Measurements from ENCODE around the gene KIF5C.
A peak's percentile ranks its signal among the peaks of the same experiment; 100 is the strongest.
"Not testable (repeated sequence)": the region's sequence is repeated elsewhere in the genome, so short reads cannot be mapped to it uniquely, and the experiment has no call there.

Gene KIF5C

GRCh38 chr2:148874868-148875341 is at the start of gene KIF5C:
Gene KIF5C, plus strand, starts transcription at chr2:148875227. Its CDS starts 391 bp downstream, at chr2:148875618.
- DNase-seq (ENCODE audit: low read depth, low spot score): peak; percentile 78

DNA sequence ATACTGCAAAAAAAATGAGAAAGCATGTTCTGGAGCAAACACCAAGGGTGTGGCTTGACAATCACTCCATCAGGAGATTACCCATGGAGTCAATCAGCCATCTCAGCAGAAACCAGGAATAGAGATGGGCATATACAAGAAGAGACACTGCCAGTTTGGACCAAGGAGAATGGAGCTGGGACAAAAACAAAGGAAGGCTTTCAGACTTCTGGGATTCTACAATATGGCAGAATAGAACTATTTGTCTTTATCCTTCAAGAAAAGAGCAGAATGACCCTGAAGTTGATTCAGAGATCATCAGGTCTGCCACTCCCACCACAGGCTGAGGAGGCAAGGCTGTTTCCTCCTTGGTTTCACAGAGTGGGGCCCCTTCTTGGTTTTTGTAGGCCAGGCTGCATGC is 48.2 kb upstream of the KIF5C start:
- DNase-seq (ENCODE audit: low read depth, low spot score): no peak

DNA sequence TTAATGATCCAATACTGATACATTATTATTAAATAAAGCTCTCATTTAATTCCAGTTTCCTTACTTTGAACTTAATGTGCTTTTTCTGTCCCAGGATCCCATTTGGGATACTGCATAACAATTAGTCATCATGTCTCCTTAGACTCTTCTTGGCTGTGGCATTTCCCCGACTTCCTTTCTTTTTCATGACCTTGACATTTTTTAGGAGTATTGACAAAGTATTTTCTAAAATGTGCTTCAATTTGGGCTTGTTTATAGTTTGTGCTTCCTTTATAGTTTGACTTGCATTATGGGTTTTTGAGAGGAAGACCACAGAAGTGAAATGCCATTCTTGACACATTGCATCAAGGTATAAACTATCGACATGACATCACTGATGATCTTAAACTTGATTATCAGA is 46.1 kb upstream of the KIF5C start:
- DNase-seq (ENCODE audit: low read depth, low spot score): no peak

- DNase-seq (ENCODE audit: low read depth, low spot score): no peak
These were observed 45.4 kb upstream of the KIF5C start for GRCh38 chr2:148829618-148830017.

- no peak for DNase-seq (ENCODE audit: low read depth, low spot score)
These were observed 42.4 kb upstream of the KIF5C start for GRCh38 chr2:148832637-148833036.

DNA sequence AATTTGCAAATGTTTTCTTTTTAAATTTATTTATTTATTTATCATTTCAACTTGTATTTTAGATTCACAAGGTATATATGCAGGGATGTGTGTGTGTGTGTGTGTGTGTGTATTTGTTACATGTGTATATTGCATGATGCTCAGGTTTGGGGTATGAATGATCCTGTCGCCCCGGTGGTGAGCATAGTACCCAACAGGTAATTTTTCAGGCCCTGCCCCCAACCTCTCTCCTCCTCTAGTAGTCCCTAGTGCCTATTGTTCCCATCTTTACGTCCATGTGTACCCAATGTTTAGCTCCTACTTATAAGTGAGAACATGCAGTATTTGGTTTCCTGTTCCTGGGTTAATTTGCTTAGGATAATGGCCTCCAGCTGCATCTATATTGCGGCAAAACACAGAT is 33.0 kb upstream of the KIF5C start:
- DNase-seq (ENCODE audit: low read depth, low spot score): no peak

GRCh38 chr2:148848146-148848545 is 26.9 kb upstream of the KIF5C start:
- no peak for DNase-seq (ENCODE audit: low read depth, low spot score)

- no peak for DNase-seq (ENCODE audit: low read depth, low spot score)
These were observed 21.6 kb upstream of the KIF5C start for GRCh38 chr2:148853458-148853857.

GRCh38 chr2:148860037-148860436 is 15.0 kb upstream of the KIF5C start:
- no peak for DNase-seq (ENCODE audit: low read depth, low spot score)

DNA sequence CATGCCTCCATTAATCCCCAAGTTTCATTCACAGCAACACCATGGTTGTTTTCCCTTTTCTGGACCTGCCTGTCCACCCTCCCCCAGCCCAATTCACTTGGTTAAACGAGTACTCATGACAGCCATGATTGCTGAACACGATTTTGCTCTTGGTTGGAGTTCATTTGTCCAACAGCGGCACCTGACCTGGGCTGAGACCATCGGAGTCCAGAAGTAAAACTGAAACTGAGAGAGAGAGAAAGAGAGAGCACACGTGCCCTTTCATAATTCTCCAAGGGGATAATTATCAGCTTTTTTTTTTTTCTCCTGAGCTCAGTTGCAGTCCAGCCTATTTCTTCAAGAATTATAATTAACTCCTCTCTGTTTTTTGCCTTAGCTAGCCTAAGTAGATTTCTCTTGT is 13.7 kb upstream of the KIF5C start:
- DNase-seq (ENCODE audit: low read depth, low spot score): no peak

- DNase-seq (ENCODE audit: low read depth, low spot score): not testable (repeated sequence)
These were observed 12.5 kb upstream of the KIF5C start for GRCh38 chr2:148862478-148862877.

DNA sequence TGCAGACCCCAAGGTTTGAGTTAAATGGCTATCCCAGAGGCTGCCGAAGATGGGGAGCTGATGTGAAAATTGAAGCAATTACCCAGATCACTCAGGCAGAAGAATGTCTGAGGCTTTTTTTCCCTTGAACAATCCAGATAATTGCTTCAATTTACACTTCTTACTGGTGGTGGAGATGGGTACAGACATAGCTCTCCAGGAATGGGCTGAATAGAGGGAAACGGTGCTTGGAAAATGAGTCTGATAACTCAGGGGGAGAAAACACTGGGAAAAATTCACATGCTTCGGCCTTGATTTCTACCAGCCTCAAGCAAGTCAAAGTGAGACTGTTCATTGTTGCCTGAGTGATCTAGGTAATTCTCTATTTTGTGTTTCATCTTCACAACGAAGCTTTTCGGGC is 9.5 kb upstream of the KIF5C start:
- DNase-seq (ENCODE audit: low read depth, low spot score): no peak

GRCh38 chr2:148866091-148866490 is 8.9 kb upstream of the KIF5C start:
- DNase-seq (ENCODE audit: low read depth, low spot score): no peak

DNA sequence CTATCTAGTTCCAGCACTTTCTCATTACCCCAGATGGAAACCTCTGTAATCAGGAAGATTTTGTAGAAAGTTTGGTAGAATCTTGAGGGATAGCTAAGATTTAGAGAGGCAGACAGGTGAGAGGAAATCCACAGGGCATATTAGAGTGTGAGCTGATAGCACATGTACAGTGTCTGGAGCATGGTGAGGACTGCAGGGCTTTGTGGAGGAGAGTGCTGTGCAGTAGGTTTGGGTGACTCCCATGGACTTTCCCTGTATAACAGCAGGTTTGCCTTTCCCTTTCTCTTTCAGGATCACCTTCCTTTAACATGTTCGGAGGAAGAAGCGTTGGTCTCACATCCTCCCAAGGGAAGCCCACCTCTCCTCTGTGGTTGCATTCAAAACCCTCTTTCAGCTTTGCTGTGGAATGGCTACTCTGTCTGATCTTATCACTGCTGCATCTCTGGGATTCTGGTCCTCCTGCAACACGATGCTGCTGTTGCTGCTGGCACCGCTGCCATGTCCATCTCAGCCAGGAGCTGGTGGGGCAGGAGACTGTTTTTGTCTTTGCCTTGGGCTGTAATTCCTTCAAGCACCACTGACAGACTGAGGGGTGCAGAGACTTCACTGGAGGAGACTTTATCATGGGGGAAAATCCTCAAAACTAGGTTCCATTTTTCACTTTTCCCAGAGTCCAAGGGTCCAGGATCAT is 7.8 kb upstream of the KIF5C start:
- DNase-seq (ENCODE audit: low read depth, low spot score): no peak

- DNase-seq (ENCODE audit: low read depth, low spot score): no peak
These were observed 492 bp downstream of the KIF5C start for GRCh38 chr2:148875387-148876051.

DNA sequence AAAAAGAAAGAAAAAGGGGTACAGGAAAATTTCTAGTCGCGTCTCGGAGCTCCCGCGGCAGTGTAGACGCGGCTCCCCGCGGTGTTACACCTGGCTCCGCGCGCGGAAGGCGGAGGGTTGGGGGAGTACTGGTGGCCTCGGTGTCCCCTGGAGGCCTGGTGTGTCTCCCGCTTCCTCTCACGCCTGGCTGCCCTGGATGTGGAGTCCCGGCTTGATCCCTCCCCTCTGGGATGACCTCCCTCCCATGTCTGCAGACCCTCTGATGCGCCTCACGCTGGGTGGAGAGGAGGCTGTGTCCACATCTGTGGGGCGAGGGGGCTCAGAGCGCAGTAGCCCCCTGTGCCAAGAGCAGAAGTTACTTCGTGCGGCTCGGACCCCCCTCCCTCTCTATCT is 1.2 kb downstream of the KIF5C start:
- DNase-seq (ENCODE audit: low read depth, low spot score): no peak

GRCh38 chr2:148876595-148877402 is 1.8 kb downstream of the KIF5C start:
- no peak for DNase-seq (ENCODE audit: low read depth, low spot score)

DNA sequence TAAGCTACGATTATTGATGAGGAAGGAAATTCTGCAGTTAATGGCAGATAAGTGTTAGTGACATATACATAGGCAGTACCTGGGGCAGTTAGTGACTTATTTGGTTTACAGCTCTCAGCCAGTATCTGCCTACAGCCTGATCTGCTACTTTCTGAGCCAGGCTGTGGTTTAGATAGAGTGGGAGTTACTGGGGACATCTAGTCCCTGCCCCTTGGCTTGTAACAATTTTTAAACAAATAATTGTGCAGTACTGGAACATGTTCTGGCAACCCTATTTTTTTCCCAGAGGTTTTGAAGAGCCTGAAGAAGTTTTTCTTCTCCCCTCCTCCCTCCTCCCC is 2.3 kb downstream of the KIF5C start:
- DNase-seq (ENCODE audit: low read depth, low spot score): no peak

GRCh38 chr2:148880636-148881035 is 5.6 kb downstream of the KIF5C start:
- DNase-seq (ENCODE audit: low read depth, low spot score): no peak

DNA sequence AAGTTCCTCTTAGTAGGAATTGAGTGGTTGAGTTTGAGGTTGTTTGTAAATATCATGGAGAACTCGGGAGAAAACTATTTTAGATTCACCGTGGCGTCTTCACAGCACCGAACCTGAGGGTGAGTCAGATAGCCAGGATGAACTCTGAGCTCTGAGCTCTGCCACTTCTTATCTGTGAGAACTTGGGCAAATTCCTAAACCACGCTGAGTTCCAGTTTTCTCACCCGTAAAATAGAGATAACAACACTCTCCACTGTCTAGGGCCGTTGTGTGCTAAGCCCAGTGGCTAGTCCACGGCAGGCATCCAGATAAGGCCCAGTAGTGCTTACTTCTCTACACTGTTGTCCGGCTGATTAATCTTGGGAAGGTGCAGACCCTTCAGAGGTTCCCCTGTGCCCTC is 7.0 kb downstream of the KIF5C start:
- no peak for DNase-seq (ENCODE audit: low read depth, low spot score)

- no peak for DNase-seq (ENCODE audit: low read depth, low spot score)
These were observed 10.2 kb downstream of the KIF5C start for GRCh38 chr2:148885209-148885608.

- no peak for DNase-seq (ENCODE audit: low read depth, low spot score)
These were observed 11.0 kb downstream of the KIF5C start for GRCh38 chr2:148885988-148886387.
